OCI-LY7 (cell line): Measurements from ENCODE around the gene VSX2. TPM values are rescaled to one million over a fixed set of nuclear protein-coding genes. Genes with fewer than 3 reads are reported as not detected.

Experiments
- BruUV-seq: library from RNA; stranded (reverse); fragments of 400-500 nt; replicated peaks from 2 replicates; lab custom pipeline; 2021; lab: Mats Ljungman, UMichigan
- CTCF ChIA-PET: fragments of 300-600 bp; sonication (Branson Sonifier 250); formaldehyde crosslinking; loops from one replicate; lab custom pipeline; 2022; ENCODE audit warnings: antibody characterized with exemption; ENCODE audit not compliant: unreplicated experiment; lab: Charles Lee
- POLR2A ChIA-PET: fragments of 300-600 bp; sonication (Branson Sonifier 250); formaldehyde crosslinking; loops from one replicate; lab custom pipeline; 2022; ENCODE audit warnings: antibody characterized with exemption; lab: Charles Lee
- DNase-seq: peaks from one replicate; pipeline ENCODE4 v3.0.0-alpha.2; 2015; ENCODE audit warnings: low spot score
- H2AFZ ChIP-seq: fragments of 200-600 bp; sonication (generic), shearing (Covaris generic); 2 replicates; pipeline ENCODE4 v1.6.1; 2014; ENCODE audit warnings: mild to moderate bottlenecking, antibody characterized with exemption, low read length, moderate library complexity
- H3K27ac ChIP-seq: fragments of 200-600 bp; sonication (generic); 2 replicates; pipeline ENCODE4 v1.5.1; 2014; ENCODE audit warnings: mixed run types, low read depth, mild to moderate bottlenecking, moderate library complexity, low read length, inconsistent platforms; ENCODE audit not compliant: poor library complexity, severe bottlenecking
- H3K36me3 ChIP-seq: fragments of 200-600 bp; sonication (generic); 2 replicates; pipeline ENCODE4 v1.6.1; 2014; ENCODE audit warnings: mild to moderate bottlenecking, antibody characterized with exemption, low read length, moderate library complexity, mixed read lengths; ENCODE audit not compliant: insufficient read depth
- H3K4me1 ChIP-seq: fragments of 200-600 bp; sonication (generic); 2 replicates; pipeline ENCODE4 v1.5.1; 2014; ENCODE audit warnings: mild to moderate bottlenecking, low read length; ENCODE audit not compliant: insufficient read depth, poor library complexity, severe bottlenecking
- H3K4me2 ChIP-seq: fragments of 200-600 bp; sonication (generic); 2 replicates; pipeline ENCODE4 v1.6.1; 2014; ENCODE audit warnings: mild to moderate bottlenecking, low read length
- H3K4me3 ChIP-seq: fragments of 200-600 bp; sonication (generic); 2 replicates; pipeline ENCODE4 v1.5.1; 2014; ENCODE audit warnings: mild to moderate bottlenecking, low read depth, low read length; ENCODE audit not compliant: poor library complexity, severe bottlenecking
- H3K79me2 ChIP-seq: fragments of 200-600 bp; sonication (generic); 2 replicates; pipeline ENCODE4 v1.6.1; 2016; ENCODE audit warnings: low read depth, mild to moderate bottlenecking, low read length, moderate library complexity, mixed read lengths; ENCODE audit not compliant: insufficient read depth
- H3K9me2 ChIP-seq: fragments of 200-600 bp; sonication (generic); 2 replicates; pipeline ENCODE4 v1.6.1; 2016; ENCODE audit warnings: mild to moderate bottlenecking, low read length, mixed read lengths; ENCODE audit not compliant: insufficient read depth
- H3K9me3 ChIP-seq: fragments of 200-600 bp; sonication (generic); 2 replicates; pipeline ENCODE4 v1.6.1; 2014; ENCODE audit warnings: mild to moderate bottlenecking, mixed run types, low read length, mixed read lengths
- H4K20me1 ChIP-seq: fragments of 200-600 bp; sonication (generic); 2 replicates; pipeline ENCODE4 v1.6.1; 2014; ENCODE audit warnings: mild to moderate bottlenecking, antibody characterized with exemption, low read length, moderate library complexity, mixed read lengths; ENCODE audit not compliant: insufficient read depth
- CTCF ChIP-seq: fragments of 200-600 bp; sonication (generic); conservative IDR thresholded peaks from 2 replicates; pipeline ENCODE4 v1.5.1; 2014; ENCODE audit warnings: mild to moderate bottlenecking, antibody characterized with exemption, low read length, moderate library complexity, mixed read lengths
- EZH2phosphoT487 ChIP-seq: fragments of 200-600 bp; sonication (generic); IDR thresholded peaks from 2 replicates; pipeline ENCODE4 v1.6.1; 2018; ENCODE audit warnings: low read depth, borderline replicate concordance, mild to moderate bottlenecking, mixed run types, antibody characterized with exemption, low read length, moderate library complexity, mixed read lengths
- intact Hi-C: fragments of 100-400 bp; cut with micrococcal nuclease; formaldehyde crosslinking; loops from one replicate; pipeline ENCODE4 v1.10.0; 2022; ENCODE audit not compliant: unreplicated experiment
- total RNA-seq, 2 experiments: library from RNA; depleted of rRNA in 1 of 2; stranded (reverse); fragments of >200 nt in 1 of 2; shearing (Covaris generic) in 1 of 2; gene quantifications; 2 replicates each; pipeline ENCODE4 v1.2.3, GENCODE V29; 2014 to 2022

VSX2 gene
- total RNA-seq, 2 experiments from 2014 or later, result not detected

GRCh38 chr14:74217672-74218448 lies 21.4 kb upstream of the VSX2 start:
- BruUV-seq, result no TSS peak

GRCh38 chr14:74218462-74218861 lies 20.8 kb upstream of the VSX2 start:
- no peak overlapping the region for H3K4me3 ChIP-seq
- BruUV-seq, result no TSS peak
- intact Hi-C loops, result no loop called here
- H3K4me2 ChIP-seq, result no peak overlapping the region
- H3K79me2 ChIP-seq, result no peaks in the 10 kb centered on the region
- no peak for DNase-seq
- H3K9me3 ChIP-seq, result no peaks in the 10 kb centered on the region
- H3K27ac ChIP-seq, result no peak overlapping the region
- H3K4me1 ChIP-seq, result no peaks in the 10 kb centered on the region
- H3K36me3 ChIP-seq, result no peaks in the 10 kb centered on the region
- no peak overlapping the region for H2AFZ ChIP-seq
- TF ChIP-seq EZH2phosphoT487, result no peak
- no peak for TF ChIP-seq CTCF
- no peaks in the 10 kb centered on the region for H3K9me2 ChIP-seq
- ChIA-PET CTCF (no interaction called here), POLR2A (interaction anchor here (1.1 kb wide), 1 partner anchor 78 kb away, joined by 3 read pairs; no protein-coding TSS in a partner anchor)
- H4K20me1 ChIP-seq, result no peaks in the 10 kb centered on the region

More at GRCh38 chr14:74217672-74218448, 21.4 kb upstream of the VSX2 start:
- Histone ChIP-seq H4K20me1 (no peaks in the 10 kb centered on the region), H3K4me3 (no peak overlapping the region), H3K9me3 (no peaks in the 10 kb centered on the region), H3K27ac (no peak overlapping the region), H3K4me2 (peak overlapping the region; percentile 53), H3K36me3 (no peaks in the 10 kb centered on the region), H3K79me2 (no peaks in the 10 kb centered on the region), H3K4me1 (no peaks in the 10 kb centered on the region), H3K9me2 (no peaks in the 10 kb centered on the region), H2AFZ (no peak overlapping the region)
- DNase-seq, result peak; percentile 72
- ChIA-PET POLR2A (interaction anchor here (1.1 kb wide), 1 partner anchor 77 kb away, joined by 3 read pairs; no protein-coding TSS in a partner anchor), CTCF (no interaction called here)
- intact Hi-C loops, result loop anchor here (1.0 kb wide), 1 partner anchor 33 kb away; no protein-coding TSS in a partner anchor
- TF ChIP-seq CTCF (peak; percentile 89), EZH2phosphoT487 (no peak)
